ENCODE results near the gene BCL2A1. TPM values are rescaled to one million over a fixed set of nuclear protein-coding genes. Genes with fewer than 3 reads are reported as not detected.

The BCL2A1 gene
- total and polyA plus RNA-seq, 2 donors, result 1.8 to 2.3 TPM

DNA sequence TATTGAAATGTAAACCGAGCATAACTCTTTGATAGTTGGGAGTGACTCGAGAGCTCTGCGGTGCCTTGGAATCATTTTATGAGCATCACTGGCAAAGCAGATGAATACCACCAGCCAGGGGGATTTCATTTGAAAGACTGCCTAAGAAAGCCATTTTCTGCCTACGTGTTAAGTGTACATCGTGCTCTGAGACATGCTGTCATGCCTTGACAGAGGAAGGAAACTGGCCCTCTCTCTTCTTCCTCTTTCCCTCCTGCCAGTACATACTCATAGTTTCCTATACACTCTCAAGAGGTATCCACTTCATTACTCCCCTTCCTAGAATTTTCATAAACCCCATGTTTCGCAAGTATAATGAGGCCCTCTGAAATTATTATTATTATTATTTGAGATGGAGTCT lies 8.8 kb downstream of the BCL2A1 start:
- no peak overlapping the region for H3K4me3 ChIP-seq (ENCODE audit: low read depth, low read length)
- WGBS, result 66% methylated on average over 6 of the region's 6 CpGs
- no peaks in the 10 kb centered on the region for H3K36me3 ChIP-seq (ENCODE audit: insufficient read depth)
- H3K4me1 ChIP-seq (ENCODE audit: insufficient read depth), result no peaks in the 10 kb centered on the region
- no peak overlapping the region for H3K27ac ChIP-seq (ENCODE audit: low read depth)
- DNase-seq (ENCODE audit: extremely low spot score), result no peak

DNA sequence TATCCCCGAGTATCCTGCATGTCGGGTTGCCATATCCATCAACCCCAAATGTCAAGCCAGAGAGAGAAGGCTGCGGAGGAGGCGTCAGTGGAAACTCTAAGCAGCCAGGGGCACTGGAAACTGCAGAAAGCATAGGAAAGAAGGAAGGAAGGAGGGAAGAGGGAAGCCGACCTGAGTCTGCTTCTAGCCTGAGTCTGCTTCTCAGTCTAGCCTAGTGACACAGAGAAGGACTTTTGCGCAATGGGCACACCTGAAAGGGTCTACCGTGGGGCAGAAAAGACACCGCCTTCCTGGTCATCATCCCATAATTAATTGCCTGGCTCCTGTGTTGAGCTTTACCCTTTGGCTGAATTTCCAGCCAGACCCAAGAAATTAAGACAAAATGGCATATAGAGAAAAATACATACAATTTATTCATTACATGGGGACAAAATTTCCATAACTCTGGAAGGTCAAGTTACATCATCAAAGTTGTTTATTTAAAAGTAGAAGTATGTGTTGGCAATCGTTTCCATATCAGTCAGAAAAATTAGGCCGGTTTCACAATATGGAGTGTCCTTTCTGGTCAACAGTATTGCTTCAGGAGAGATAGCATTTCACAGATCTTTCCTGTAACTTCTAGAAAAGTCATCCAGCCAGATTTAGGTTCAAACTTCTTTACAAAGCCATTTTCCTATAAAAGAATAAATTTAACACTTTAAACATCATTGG lies 10.3 kb downstream of the BCL2A1 start:
- no peaks in the 10 kb centered on the region for H3K36me3 ChIP-seq (ENCODE audit: insufficient read depth)
- no peak for DNase-seq (ENCODE audit: extremely low spot score)
- WGBS, result 86% methylated on average over 10 of the region's 10 CpGs

DNA sequence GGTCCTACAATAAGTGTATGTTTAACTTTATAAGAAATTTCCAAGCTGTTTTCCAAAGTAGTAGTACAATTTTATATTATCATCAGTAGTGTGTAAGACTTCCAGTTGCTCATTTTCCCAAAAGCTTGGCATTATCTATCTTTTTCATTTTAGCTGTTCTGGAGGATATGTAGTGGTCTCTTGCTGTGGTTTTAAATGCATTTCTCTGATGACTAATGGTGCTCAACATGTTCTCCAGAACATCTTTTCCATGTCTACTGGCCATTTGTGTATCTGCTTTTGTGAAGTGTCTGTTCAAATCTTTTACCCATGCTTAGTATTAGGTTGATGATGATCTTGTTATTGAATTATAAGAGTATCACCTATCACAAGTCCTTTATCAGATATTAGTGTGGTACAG lies 13.3 kb downstream of the BCL2A1 start:
- Histone ChIP-seq H3K27ac (ENCODE audit: low read depth) (no peak overlapping the region), H3K4me1 (ENCODE audit: insufficient read depth) (no peaks in the 10 kb centered on the region), H3K4me3 (ENCODE audit: low read depth, low read length) (no peak overlapping the region), H3K36me3 (ENCODE audit: insufficient read depth) (no peaks in the 10 kb centered on the region)
- no peak for DNase-seq (ENCODE audit: extremely low spot score)

More for the DNA sequence above, 10.3 kb downstream of the BCL2A1 start:
- no peaks in the 10 kb centered on the region for H3K4me1 ChIP-seq (ENCODE audit: insufficient read depth)
- no peak overlapping the region for H3K27ac ChIP-seq (ENCODE audit: low read depth)
- H3K4me3 ChIP-seq (ENCODE audit: low read depth, low read length), result no peak overlapping the region

DNA sequence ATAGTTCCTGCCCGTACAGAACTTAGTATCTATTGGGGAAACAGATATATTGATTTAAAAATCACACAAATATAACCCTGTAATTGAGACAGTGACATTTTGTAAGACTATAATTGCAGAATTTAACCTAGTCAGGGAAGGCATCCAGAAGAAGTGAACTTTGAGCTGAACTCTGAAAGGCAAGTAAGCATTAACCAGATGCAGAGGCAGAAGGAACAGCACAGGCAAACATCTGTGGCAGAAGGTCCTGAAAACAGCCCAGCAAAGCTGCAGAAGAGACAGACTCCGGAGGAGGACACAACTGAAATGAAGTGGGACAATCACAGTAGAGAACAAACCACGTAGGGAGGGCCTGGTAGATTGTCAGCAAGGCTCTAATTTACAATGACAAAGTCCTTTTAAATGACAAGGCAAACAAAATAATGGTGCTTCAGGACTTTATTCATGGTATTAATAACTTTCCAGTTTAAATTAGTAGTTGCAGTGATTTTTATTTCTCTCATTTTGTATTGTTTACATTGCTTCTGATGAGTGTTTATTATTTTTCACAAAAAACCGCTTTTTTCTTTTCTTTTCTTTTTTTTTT lies 14.5 kb downstream of the BCL2A1 start:
- 64% methylated on average over 4 of the region's 4 CpGs for WGBS
- no peak for DNase-seq (ENCODE audit: extremely low spot score)
- Histone ChIP-seq H3K27ac (ENCODE audit: low read depth) (no peak overlapping the region), H3K36me3 (ENCODE audit: insufficient read depth) (no peaks in the 10 kb centered on the region), H3K4me3 (ENCODE audit: low read depth, low read length) (no peak overlapping the region), H3K4me1 (ENCODE audit: insufficient read depth) (no peaks in the 10 kb centered on the region)

DNA sequence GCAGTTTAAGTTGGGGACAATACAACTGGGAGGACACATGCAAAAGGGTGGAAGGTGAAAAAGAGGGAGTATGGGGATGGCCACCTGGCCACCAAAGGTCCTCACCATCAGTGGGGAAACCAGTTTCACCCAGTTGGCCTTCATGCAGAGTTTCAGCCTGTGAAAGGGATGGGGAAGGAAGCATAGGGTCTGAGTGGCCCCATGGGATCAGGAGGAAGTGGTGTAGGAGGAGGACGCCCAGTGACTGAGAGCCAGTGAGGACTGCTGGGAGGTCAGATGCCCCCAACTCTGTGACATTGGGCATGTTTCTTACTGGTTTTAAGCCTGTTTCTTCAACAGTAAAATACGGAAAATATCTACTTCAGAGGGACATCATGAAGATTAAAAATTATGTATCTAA lies 16.3 kb downstream of the BCL2A1 start:
- no peak for DNase-seq (ENCODE audit: extremely low spot score)
- H3K4me1 ChIP-seq (ENCODE audit: insufficient read depth), result no peaks in the 10 kb centered on the region
- WGBS, result 83% methylated on average over 2 of the region's 2 CpGs
- H3K4me3 ChIP-seq (ENCODE audit: low read depth, low read length), result no peak overlapping the region
- H3K27ac ChIP-seq (ENCODE audit: low read depth), result no peak overlapping the region
- no peaks in the 10 kb centered on the region for H3K36me3 ChIP-seq (ENCODE audit: insufficient read depth)

DNA sequence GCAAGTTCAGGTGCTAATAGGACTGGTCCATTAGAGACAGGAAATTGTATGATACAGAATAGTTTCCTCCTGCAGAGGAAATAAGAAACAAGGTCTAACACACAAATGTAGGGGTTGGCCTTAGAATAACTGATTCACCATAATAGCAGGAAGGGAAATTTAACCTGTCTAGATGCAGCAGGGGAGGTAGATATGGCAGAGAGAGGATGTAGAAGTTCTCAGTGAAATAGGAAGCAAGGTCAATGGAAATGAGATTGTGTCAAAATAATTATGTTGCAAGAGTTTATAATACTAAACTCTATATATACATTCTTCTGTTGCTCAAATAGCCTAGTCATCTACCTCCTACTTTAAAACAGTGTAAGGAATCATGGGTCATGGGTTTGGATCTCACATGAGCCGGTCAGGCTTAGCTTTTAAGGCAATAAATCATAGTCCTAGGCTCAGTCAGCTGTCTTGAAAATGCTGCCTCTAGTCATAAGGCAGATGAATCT lies 17.0 kb downstream of the BCL2A1 start:
- no peak overlapping the region for H3K27ac ChIP-seq (ENCODE audit: low read depth)
- no peak for DNase-seq (ENCODE audit: extremely low spot score)
- H3K4me3 ChIP-seq (ENCODE audit: low read depth, low read length), result no peak overlapping the region
- 39% methylated on average over 1 of the region's 1 CpG for WGBS
- no peaks in the 10 kb centered on the region for H3K36me3 ChIP-seq (ENCODE audit: insufficient read depth)
- no peaks in the 10 kb centered on the region for H3K4me1 ChIP-seq (ENCODE audit: insufficient read depth)

DNA sequence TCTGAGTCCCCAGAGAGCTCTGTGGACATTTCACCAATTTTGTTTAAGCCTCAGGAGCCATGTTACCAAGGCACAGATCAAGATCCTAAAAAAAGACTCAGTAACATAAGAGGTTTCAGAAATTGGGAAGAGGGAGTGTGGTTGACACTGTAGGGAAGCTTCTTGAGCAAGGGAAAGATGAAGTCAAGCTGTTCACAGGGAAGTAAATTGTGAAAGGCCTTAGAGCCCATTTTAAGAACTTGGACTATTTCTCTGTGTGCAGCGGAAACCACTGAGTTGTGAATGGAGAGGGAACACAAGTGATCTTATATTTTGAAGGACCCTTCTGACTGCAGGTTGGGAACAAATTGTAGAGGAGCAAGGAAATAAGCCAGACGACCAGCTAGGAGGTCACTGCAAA lies 18.7 kb downstream of the BCL2A1 start:
- Histone ChIP-seq H3K36me3 (ENCODE audit: insufficient read depth) (no peaks in the 10 kb centered on the region), H3K4me1 (ENCODE audit: insufficient read depth) (no peaks in the 10 kb centered on the region), H3K4me3 (ENCODE audit: low read depth, low read length) (no peak overlapping the region), H3K27ac (ENCODE audit: low read depth) (no peak overlapping the region)
- DNase-seq (ENCODE audit: extremely low spot score), result no peak
- WGBS, result 76% methylated on average over 2 of the region's 2 CpGs

DNA sequence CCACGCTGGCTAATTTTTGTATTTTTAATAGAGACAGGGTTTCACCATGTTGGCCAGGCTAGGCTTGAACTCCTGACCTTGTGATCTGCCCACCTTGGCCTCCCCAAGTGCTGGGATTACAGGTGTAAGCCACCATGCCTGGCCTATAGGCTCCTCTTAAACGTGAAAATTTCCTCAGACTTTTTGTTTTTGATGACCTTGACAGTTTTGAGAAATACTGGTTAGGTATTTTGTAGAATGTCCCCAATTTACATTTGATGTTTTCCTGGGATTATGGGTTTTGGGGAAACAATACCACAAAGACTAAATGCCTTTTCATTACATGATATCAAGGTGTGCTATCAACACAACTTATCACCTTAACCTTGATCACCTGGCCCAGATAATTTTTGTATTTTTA lies 20.7 kb downstream of the BCL2A1 start:
- 89% methylated on average over 2 of the region's 2 CpGs for WGBS
- H3K36me3 ChIP-seq (ENCODE audit: insufficient read depth), result no peaks in the 10 kb centered on the region
- DNase-seq (ENCODE audit: extremely low spot score), result no peak
- no peak overlapping the region for H3K27ac ChIP-seq (ENCODE audit: low read depth)
- no peaks in the 10 kb centered on the region for H3K4me1 ChIP-seq (ENCODE audit: insufficient read depth)
- no peak overlapping the region for H3K4me3 ChIP-seq (ENCODE audit: low read depth, low read length)

DNA sequence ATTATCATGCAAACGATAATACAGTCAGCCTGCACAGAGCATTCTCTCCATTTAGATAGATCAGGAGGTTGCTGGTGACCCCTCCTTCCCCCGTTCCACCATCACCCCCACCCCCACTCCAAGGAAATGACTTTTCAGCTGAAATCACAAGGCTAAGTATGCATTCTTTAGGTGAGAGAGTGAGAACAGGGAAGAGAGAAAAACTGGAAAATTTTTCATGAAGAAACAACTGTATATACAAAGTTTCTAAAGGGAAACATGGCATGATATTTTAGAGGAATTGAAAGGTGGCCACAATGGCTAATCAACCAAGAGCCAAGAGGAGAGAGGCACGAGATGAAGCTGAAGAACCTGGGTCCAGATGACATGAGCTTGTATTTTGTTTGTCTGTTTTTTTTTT lies 22.2 kb downstream of the BCL2A1 start:
- 66% methylated on average over 3 of the region's 3 CpGs for WGBS
- no peaks in the 10 kb centered on the region for H3K4me1 ChIP-seq (ENCODE audit: insufficient read depth)
- H3K36me3 ChIP-seq (ENCODE audit: insufficient read depth), result no peaks in the 10 kb centered on the region
- H3K4me3 ChIP-seq (ENCODE audit: low read depth, low read length), result no peak overlapping the region
- H3K27ac ChIP-seq (ENCODE audit: low read depth), result no peak overlapping the region
- DNase-seq (ENCODE audit: extremely low spot score), result no peak

DNA sequence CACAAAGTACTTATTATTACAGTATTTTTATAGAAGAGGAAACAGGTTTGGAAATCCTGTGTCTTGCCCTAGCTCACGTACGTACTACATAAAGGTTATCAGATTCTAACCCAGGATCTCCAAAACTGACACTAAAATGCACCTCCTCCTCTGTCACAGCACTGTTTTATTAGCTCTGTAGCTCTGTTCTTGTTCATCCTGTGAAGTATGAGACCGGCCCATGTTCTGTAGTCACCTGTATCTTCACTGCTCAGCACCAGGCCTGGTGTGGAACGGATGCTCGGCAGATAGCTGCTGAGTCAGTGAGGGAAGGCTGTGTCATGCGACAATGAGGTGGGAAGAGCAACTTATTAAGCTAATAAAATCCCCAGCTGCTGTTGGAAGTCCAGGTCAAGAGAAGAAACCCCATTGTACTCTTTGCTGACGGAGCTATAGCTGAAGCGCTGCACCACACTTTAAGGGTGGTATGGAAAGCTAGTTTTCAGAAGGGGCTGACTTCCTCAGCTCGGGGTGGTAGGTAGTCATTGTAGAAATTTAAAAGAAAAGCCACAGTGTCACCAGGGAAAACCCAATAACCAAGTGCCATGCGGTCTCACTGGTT lies 22.8 kb downstream of the BCL2A1 start:
- H3K4me3 ChIP-seq (ENCODE audit: low read depth, low read length), result no peak overlapping the region
- no peak overlapping the region for H3K27ac ChIP-seq (ENCODE audit: low read depth)
- WGBS, result 69% methylated on average over 10 of the region's 10 CpGs

DNA sequence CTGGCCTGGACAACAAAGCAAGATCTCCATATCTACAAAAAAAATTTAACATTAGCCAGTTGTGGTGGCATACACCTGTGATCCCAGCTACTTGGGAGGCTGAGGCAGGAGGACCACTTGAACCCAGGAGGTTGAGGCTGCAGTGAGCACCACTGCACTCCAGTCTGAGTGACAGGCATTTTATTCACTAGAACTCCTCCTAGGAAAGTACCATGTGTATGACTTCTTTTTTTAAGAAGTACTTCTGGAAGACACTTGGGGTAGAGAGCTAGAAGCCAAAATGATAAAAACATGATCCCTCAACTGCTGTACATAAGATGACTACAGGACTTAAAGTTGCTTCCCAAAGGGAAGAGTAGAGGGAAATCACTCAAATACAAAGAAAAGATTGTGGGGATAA lies 24.0 kb downstream of the BCL2A1 start:
- Histone ChIP-seq H3K4me1 (ENCODE audit: insufficient read depth) (no peaks in the 10 kb centered on the region), H3K4me3 (ENCODE audit: low read depth, low read length) (no peak overlapping the region), H3K27ac (ENCODE audit: low read depth) (no peak overlapping the region), H3K36me3 (ENCODE audit: insufficient read depth) (no peaks in the 10 kb centered on the region)
- no peak for DNase-seq (ENCODE audit: extremely low spot score)

More for the DNA sequence above, 22.8 kb downstream of the BCL2A1 start:
- no peaks in the 10 kb centered on the region for H3K36me3 ChIP-seq (ENCODE audit: insufficient read depth)
- DNase-seq (ENCODE audit: extremely low spot score), result no peak
- H3K4me1 ChIP-seq (ENCODE audit: insufficient read depth), result no peaks in the 10 kb centered on the region

DNA sequence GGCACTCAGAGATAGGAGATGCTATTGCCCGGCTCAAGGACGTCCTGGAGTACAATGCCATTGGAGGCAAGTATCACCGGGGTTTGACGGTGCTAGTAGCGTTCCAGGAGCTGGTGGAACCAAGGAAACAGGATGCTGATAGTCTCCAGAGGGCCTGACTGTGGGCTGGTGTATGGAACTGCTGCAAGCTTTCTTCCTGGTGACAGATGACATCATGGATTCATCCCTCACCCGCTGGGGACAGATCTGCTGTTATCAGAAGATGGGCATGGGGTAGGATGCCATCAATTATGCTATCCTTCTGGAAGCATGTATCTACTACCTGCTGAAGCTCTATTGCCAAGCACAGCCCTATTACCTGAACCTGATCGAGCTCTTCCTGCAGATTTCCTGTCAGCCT lies 26.4 kb downstream of the BCL2A1 start:
- H3K4me3 ChIP-seq (ENCODE audit: low read depth, low read length), result no peak overlapping the region
- WGBS, result 82% methylated on average over 7 of the region's 7 CpGs
- no peaks in the 10 kb centered on the region for H3K36me3 ChIP-seq (ENCODE audit: insufficient read depth)
- no peak for DNase-seq (ENCODE audit: extremely low spot score)
- H3K4me1 ChIP-seq (ENCODE audit: insufficient read depth), result no peaks in the 10 kb centered on the region
- H3K27ac ChIP-seq (ENCODE audit: low read depth), result no peak overlapping the region

DNA sequence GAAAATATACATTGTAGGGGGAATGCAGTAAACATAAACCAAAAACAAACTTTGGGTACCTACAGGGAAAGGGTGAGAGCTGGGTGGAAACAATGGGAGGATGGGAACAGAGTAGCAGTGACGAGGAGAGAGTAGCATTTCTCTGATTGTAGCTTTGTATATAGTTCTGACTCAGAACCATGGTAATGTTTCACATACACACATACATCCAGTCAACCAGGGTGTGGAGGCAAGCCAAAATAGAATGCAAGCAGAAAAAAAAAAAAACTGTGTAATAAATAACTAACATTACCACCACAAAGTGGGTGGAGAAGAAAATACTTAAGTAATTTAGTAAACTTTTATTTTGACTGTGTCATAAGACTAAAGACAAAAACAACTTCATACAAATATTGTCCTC lies 27.2 kb downstream of the BCL2A1 start:
- no peak for DNase-seq (ENCODE audit: extremely low spot score)
- WGBS, result 44% methylated on average over 1 of the region's 1 CpG
- no peak overlapping the region for H3K27ac ChIP-seq (ENCODE audit: low read depth)
- H3K4me3 ChIP-seq (ENCODE audit: low read depth, low read length), result no peak overlapping the region
- no peaks in the 10 kb centered on the region for H3K4me1 ChIP-seq (ENCODE audit: insufficient read depth)
- H3K36me3 ChIP-seq (ENCODE audit: insufficient read depth), result no peaks in the 10 kb centered on the region

DNA sequence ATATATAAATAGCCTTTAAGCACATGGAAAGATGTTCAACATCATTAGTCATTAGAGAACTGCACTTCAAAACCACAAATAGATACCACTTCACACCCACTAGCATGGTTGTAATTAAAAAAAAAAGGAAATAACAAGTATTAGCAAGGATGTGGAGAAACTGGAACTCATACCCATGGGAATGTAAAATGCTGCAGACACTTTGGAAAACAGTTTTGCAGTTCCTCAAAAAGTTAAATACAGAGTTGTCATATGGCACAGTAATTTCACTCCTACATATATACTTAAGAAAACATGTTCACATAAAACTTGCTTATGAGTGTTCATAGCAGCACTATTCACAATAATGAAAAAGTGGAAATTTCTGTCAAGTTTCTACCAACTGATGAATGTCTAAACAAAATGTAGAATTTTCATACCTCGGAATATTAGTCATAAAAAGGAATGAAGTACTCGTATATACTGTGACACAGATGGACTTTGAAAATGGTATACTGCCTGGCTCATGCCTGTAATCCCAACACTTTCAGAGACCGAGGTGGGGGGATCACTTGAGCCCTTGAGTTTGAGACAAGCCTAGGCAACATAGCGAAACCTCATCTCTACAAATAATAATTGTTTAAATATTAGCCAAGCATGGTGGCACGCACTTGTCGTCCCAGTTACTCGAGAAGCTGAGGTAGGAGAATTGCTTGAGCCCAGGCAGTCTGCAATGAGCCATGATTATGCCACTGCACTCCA lies 28.1 kb downstream of the BCL2A1 start:
- H3K27ac ChIP-seq (ENCODE audit: low read depth), result no peak overlapping the region

More for the DNA sequence above, 28.1 kb downstream of the BCL2A1 start:
- no peak for DNase-seq (ENCODE audit: extremely low spot score)
- Histone ChIP-seq H3K36me3 (ENCODE audit: insufficient read depth) (no peaks in the 10 kb centered on the region), H3K4me3 (ENCODE audit: low read depth, low read length) (no peak overlapping the region), H3K4me1 (ENCODE audit: insufficient read depth) (no peaks in the 10 kb centered on the region)
- 78% methylated on average over 7 of the region's 7 CpGs for WGBS
